Right lobe of liver (tissue), 6 donors: ENCODE data around the gene B4GALT4. TPM values are rescaled to one million over a fixed set of nuclear protein-coding genes. Genes with fewer than 3 reads are reported as not detected.

ENCODE experiments used
- ATAC-seq, 4 donors: fragments of 200-7000 bp; cut with Tn5 transposase; one replicate each; pipeline ENCODE4 v1.9.1; 2020; ENCODE audit warnings: mild to moderate bottlenecking in 4 of 4, moderate library complexity in 4 of 4
- DNase-seq, 3 donors: peaks; one replicate each; pipeline ENCODE4 v3.0.0-alpha.2; 2020
- H3K27ac ChIP-seq, 3 donors: fragments of 200-600 bp; one replicate each; pipeline ENCODE4 v1.8.0; 2022
- H3K27me3 ChIP-seq, 2 donors: fragments of 200-600 bp; one replicate each; pipeline ENCODE4 v1.8.0; 2022
- H3K36me3 ChIP-seq, 4 donors: fragments of 200-600 bp; sonication (generic) in 1 of 4; one replicate each; pipeline versions ENCODE4 v1.5.1 to v1.8.0; 2017 to 2022; ENCODE audit warnings: control low read depth in 1 of 4
- H3K4me1 ChIP-seq, 4 donors: fragments of 200-600 bp; sonication (generic) in 1 of 4; one replicate each; pipeline versions ENCODE4 v1.5.1 to v1.8.0; 2017 to 2022; ENCODE audit warnings: control low read depth in 1 of 4
- H3K4me3 ChIP-seq, 3 donors: fragments of 200-600 bp; one replicate each; pipeline ENCODE4 v1.8.0; 2022
- H3K9me3 ChIP-seq, 4 donors: fragments of 200-600 bp; sonication (generic) in 1 of 4; one replicate each; pipeline versions ENCODE4 v1.5.1 to v1.8.0; 2017 to 2022; ENCODE audit warnings: control low read depth in 1 of 4
- CTCF ChIP-seq, 4 donors: fragments of 200-600 bp in 3 of 4; fragments of 450-650 bp in 1 of 4; IDR thresholded peaks; one replicate each; pipeline versions ENCODE4 v1.5.1 to v1.8.0; 2016 to 2022; ENCODE audit warnings: antibody characterized with exemption in 4 of 4, mild to moderate bottlenecking in 2 of 4
- POLR2A ChIP-seq: fragments of 450-650 bp; IDR thresholded peaks from one replicate; pipeline ENCODE4 v1.6.1; 2017; ENCODE audit warnings: antibody characterized with exemption, mild to moderate bottlenecking
- WGBS: methylation state at CpG from one replicate; pipeline ENCODE4 v1.1.6; 2018; ENCODE audit warnings: low coverage, low lambda C conversion rate; ENCODE audit not compliant: insufficient coverage; ENCODE audit errors: missing lambda C conversion rate; 5-methylcytosine and 5-hydroxymethylcytosine counted together
- intact Hi-C, 2 donors: fragments of 100-400 bp; cut with DNase I; formaldehyde crosslinking; loops; one replicate each; pipeline versions ENCODE4 v1.11.2 to v1.14.1; 2022
- total RNA-seq, 6 experiments: library from RNA; depleted of rRNA in 2 of 6; stranded (reverse); fragments of >200 nt in 2 of 6; fragmentation: NEBNext Ultra II Directional in 3 of 6; extraction: Animal tissue kit (Norgen Biotek cat#: 25700) in 3 of 6; gene quantifications; one replicate each; pipeline versions ENCODE4 v1.1.0 to v1.2.4, GENCODE V29; 2016 to 2023
- donor health status: DM: no; HTN: yes; CAD: no.
- donor health status: DM: no; HTN: no; CAD: no.
- donor health status: DM: no; HTN: no; CAD: no.
- donor health status: DM: no; HTN: yes; CAD: no.
- donor health status: DM: no; HTN: yes; CAD: no.

Gene B4GALT4
- total RNA-seq, 6 experiments from 2014 or later, result 7.8 to 10.9 (median 8.9) TPM

GRCh38 chr3:119258915-119259314, 18.2 kb upstream of the B4GALT4 start:
- ATAC-seq (peak; percentile 45 to 73 (median 57)), DNase-seq (no peak)
- Histone ChIP-seq H3K27ac (no peak overlapping the region), H3K9me3 (no peaks in the 10 kb centered on the region), H3K4me1 (no peaks in the 10 kb centered on the region), H3K36me3 (no peaks in the 10 kb centered on the region), H3K27me3 (no peaks in the 10 kb centered on the region), H3K4me3 (no peak overlapping the region)
- intact Hi-C loops, result no loop called here
- TF ChIP-seq CTCF (IDR thresholded peaks at IDR 0.05), result no peak
- no peak for TF ChIP-seq POLR2A
- 0% methylated on average over 1 of the region's 1 CpG for WGBS

GRCh38 chr3:119257654-119258410, 17.2 kb upstream of the B4GALT4 start:
- Histone ChIP-seq H3K36me3 (no peaks in the 10 kb centered on the region), H3K9me3 (no peaks in the 10 kb centered on the region), H3K4me1 (no peaks in the 10 kb centered on the region), H3K27me3 (no peaks in the 10 kb centered on the region), H3K4me3 (no peak overlapping the region), H3K27ac (no peak overlapping the region)
- intact Hi-C loops, result no loop called here
- ATAC-seq (peak in 3 of 4 donors; percentile 29 to 34 (median 30)), DNase-seq (no peak)
- TF ChIP-seq CTCF (IDR thresholded peaks at IDR 0.05), result no peak
- no peak for TF ChIP-seq POLR2A
- 62% methylated on average over 6 of the region's 8 CpGs for WGBS

- H3K4me3 ChIP-seq, result no peak overlapping the region
- no peaks in the 10 kb centered on the region for H3K36me3 ChIP-seq
- DNase-seq (no peak), ATAC-seq (no peak)
- H3K27ac ChIP-seq, result no peak overlapping the region
- no peaks in the 10 kb centered on the region for H3K9me3 ChIP-seq
- H3K27me3 ChIP-seq, result no peaks in the 10 kb centered on the region
- WGBS, result 75% methylated on average over 2 of the region's 2 CpGs
- no peaks in the 10 kb centered on the region for H3K4me1 ChIP-seq
- TF ChIP-seq CTCF (IDR thresholded peaks at IDR 0.05), result no peak
- no peak for TF ChIP-seq POLR2A
- intact Hi-C loops, result no loop called here
Observed at GRCh38 chr3:119257111-119257510, 16.4 kb upstream of the B4GALT4 start.

- Histone ChIP-seq H3K36me3 (no peaks in the 10 kb centered on the region), H3K9me3 (no peaks in the 10 kb centered on the region), H3K4me3 (no peak overlapping the region), H3K27ac (no peak overlapping the region), H3K27me3 (no peaks in the 10 kb centered on the region), H3K4me1 (no peaks in the 10 kb centered on the region)
- no peak for DNase-seq
- WGBS, result 74% methylated on average over 2 of the region's 2 CpGs
- no peak for ATAC-seq
- intact Hi-C loops, result no loop called here
- TF ChIP-seq POLR2A, result no peak
- TF ChIP-seq CTCF (IDR thresholded peaks at IDR 0.05), result no peak
Observed at GRCh38 chr3:119255214-119255613, 14.5 kb upstream of the B4GALT4 start.
